H1 (cell line): Measurements from ENCODE around the gene PLEKHB1.

Experiments used
- EP300 ChIP-seq, 2 experiments: IDR thresholded peaks; 1 replicate in 1 of 2; 2 replicates in 1 of 2; pipeline ENCODE4 v1.6.1; 2011 to 2012; ENCODE audit warnings: low read depth in 2 of 2, low read length in 2 of 2, mild to moderate bottlenecking in 2 of 2, borderline replicate concordance in 1 of 2, inconsistent platforms in 1 of 2, moderate library complexity in 1 of 2
- EZH2 ChIP-seq: fragments of 200-600 bp; sonication (generic); IDR thresholded peaks from 2 replicates; pipeline ENCODE4 v1.7.1; 2012; ENCODE audit warnings: low read depth, mild to moderate bottlenecking, moderate library complexity, low read length, inconsistent platforms; ENCODE audit not compliant: severe bottlenecking
- POLR2A ChIP-seq, 2 experiments: IDR thresholded peaks; 1 replicate in 1 of 2; 2 replicates in 1 of 2; pipeline ENCODE4 v1.6.1; 2011; ENCODE audit warnings: low read depth in 2 of 2, low read length in 2 of 2, mild to moderate bottlenecking in 2 of 2; ENCODE audit errors: control extremely low read depth in 1 of 2
- POLR2AphosphoS5 ChIP-seq: IDR thresholded peaks from 2 replicates; pipeline ENCODE4 v1.6.1; 2011; ENCODE audit warnings: low read depth, low read length
- SIN3A ChIP-seq, 2 experiments: IDR thresholded peaks in 1 of 2; conservative IDR thresholded peaks in 1 of 2; 2 replicates each; pipeline ENCODE4 v1.6.1; 2011 to 2012; ENCODE audit warnings: low read length in 2 of 2, improper control_type of control experiment in 1 of 2, low read depth in 1 of 2, mild to moderate bottlenecking in 1 of 2
- SP1 ChIP-seq: IDR thresholded peaks from 2 replicates; pipeline ENCODE4 v1.6.1; 2011; ENCODE audit warnings: low read depth, low read length
- TAF1 ChIP-seq: IDR thresholded peaks from 2 replicates; pipeline ENCODE4 v1.6.1; 2011; ENCODE audit warnings: mild to moderate bottlenecking, low read depth, low read length
- TF ChIP-seq, protein P1 (sequence below), 3 experiments: IDR thresholded peaks; 1 replicate in 2 of 3; 2 replicates in 1 of 3; pipeline versions ENCODE4 v1.5.1 to v1.6.1; 2011; ENCODE audit warnings: low read length in 3 of 3, mild to moderate bottlenecking in 3 of 3, inconsistent platforms in 2 of 3, low read depth in 1 of 3, moderate library complexity in 1 of 3; ENCODE audit not compliant: insufficient read depth in 1 of 3; ENCODE audit errors: control extremely low read depth in 1 of 3
- TF ChIP-seq, protein P2 (sequence below): IDR thresholded peaks from 2 replicates; pipeline ENCODE4 v1.6.1; 2012; ENCODE audit warnings: low read length, inconsistent platforms

DNA sequence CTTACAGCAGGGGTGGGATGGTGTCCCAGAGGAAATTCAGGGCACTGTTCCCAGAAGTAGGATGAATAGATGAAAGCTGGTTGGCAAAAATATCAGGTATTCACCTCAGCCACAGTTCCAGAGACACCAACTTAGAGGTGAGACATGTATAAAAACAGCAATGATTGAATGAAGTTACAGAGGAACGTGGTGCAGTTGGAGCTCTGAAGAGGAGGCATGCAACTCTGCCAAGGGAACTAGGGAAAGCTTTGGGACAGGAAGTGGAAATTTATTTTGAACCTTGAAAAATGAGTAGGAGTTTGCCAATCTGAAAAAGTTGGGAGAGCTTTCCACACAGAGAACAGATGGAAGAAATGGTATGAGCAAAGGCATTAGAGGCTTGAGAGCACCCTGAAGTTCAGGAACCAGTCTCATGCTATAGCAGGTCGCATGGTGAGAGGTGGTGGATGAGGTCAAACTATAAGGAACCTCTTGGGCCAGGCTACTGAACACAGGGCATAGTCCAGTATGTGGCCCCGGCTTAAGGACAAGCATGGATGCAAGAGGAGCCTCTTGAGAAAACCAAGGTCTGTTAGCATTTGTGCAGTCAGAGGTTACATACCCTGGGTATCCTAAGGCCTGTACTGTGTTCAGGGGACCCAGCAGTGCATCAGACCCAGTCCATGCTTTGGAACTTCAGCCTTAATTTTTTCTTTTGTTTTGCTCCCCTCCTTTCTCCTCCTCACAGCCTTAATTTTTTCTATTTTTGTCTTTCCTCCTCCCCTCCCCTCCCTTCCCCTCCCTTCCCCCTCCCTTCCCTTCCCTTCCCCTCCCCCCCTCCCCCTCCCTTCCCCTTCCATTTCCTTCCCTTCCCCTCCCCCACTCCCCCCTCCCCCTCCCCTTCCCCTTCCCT is 17.5 kb downstream of the PLEKHB1 start:
- TF ChIP-seq, protein P1, sequence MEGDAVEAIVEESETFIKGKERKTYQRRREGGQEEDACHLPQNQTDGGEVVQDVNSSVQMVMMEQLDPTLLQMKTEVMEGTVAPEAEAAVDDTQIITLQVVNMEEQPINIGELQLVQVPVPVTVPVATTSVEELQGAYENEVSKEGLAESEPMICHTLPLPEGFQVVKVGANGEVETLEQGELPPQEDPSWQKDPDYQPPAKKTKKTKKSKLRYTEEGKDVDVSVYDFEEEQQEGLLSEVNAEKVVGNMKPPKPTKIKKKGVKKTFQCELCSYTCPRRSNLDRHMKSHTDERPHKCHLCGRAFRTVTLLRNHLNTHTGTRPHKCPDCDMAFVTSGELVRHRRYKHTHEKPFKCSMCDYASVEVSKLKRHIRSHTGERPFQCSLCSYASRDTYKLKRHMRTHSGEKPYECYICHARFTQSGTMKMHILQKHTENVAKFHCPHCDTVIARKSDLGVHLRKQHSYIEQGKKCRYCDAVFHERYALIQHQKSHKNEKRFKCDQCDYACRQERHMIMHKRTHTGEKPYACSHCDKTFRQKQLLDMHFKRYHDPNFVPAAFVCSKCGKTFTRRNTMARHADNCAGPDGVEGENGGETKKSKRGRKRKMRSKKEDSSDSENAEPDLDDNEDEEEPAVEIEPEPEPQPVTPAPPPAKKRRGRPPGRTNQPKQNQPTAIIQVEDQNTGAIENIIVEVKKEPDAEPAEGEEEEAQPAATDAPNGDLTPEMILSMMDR (IDR thresholded peaks at IDR 0.05; ENCODE audit: control extremely low read depth in 1 of 3, insufficient read depth in 1 of 3, low read depth in 1 of 3, low read length in 3 of 3) = 0 out of 4 replicates have a peak, but pooled peaks of 1 of the 3 experiments have one; percentile 1
- no peak for TF ChIP-seq TAF1
- TF ChIP-seq SIN3A (conservative IDR thresholded peaks at IDR 0.05 in 1 of 2, IDR thresholded peaks at IDR 0.05 in 1 of 2; ENCODE audit: low read depth in 1 of 2, low read length in 2 of 2) = no peak
- TF ChIP-seq EZH2 = no peak
- TF ChIP-seq SP1 = no peak
- no peak for TF ChIP-seq EP300 (IDR thresholded peaks at IDR 0.05; ENCODE audit: borderline replicate concordance in 1 of 2, low read depth in 2 of 2, low read length in 2 of 2)
- no peak for TF ChIP-seq POLR2A (IDR thresholded peaks at IDR 0.05; ENCODE audit: control extremely low read depth in 1 of 2, low read depth in 2 of 2, low read length in 2 of 2)
- no peak for TF ChIP-seq POLR2AphosphoS5
- TF ChIP-seq, protein P2, sequence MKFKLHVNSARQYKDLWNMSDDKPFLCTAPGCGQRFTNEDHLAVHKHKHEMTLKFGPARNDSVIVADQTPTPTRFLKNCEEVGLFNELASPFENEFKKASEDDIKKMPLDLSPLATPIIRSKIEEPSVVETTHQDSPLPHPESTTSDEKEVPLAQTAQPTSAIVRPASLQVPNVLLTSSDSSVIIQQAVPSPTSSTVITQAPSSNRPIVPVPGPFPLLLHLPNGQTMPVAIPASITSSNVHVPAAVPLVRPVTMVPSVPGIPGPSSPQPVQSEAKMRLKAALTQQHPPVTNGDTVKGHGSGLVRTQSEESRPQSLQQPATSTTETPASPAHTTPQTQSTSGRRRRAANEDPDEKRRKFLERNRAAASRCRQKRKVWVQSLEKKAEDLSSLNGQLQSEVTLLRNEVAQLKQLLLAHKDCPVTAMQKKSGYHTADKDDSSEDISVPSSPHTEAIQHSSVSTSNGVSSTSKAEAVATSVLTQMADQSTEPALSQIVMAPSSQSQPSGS = no peak
